Neural progenitor cell (in vitro differentiated cells): ENCODE measurements around the gene MYL11.

Experiments
- EZH2 ChIP-seq: fragments of 200-600 bp; sonication (generic); IDR thresholded peaks from 2 replicates; pipeline ENCODE4 v1.6.1; 2017; ENCODE audit warnings: antibody characterized with exemption, mild to moderate bottlenecking, moderate library complexity
- EZH2phosphoT487 ChIP-seq: fragments of 200-600 bp; sonication (generic); IDR thresholded peaks from 2 replicates; pipeline ENCODE4 v1.6.1; 2017; ENCODE audit warnings: antibody characterized with exemption
- TF ChIP-seq, protein P1 (sequence below): fragments of 200-600 bp; sonication (generic); IDR thresholded peaks from 2 replicates; pipeline ENCODE4 v1.5.1; 2017; ENCODE audit warnings: antibody characterized with exemption, mild to moderate bottlenecking

DNA sequence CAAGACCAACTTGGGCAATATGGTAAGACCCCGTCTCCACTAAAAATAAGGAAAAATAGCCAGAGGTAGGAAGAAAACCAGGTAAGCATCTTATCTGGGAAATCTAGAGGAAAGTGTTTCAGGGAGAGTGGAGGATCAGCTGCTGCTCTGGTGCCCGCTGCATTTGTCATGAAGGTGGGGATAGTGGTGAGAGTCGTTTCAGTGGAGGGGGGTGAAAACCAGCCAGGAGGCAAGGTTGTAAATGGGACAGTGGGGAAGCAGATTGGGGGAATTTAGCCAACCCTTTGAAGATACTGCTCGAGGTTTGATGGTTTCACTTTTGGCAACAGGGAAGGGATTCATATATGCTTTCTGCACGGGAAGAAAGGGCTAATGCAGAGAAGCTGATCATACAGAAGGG is 46.4 kb downstream of the MYL11 start:
- TF ChIP-seq, protein P1, sequence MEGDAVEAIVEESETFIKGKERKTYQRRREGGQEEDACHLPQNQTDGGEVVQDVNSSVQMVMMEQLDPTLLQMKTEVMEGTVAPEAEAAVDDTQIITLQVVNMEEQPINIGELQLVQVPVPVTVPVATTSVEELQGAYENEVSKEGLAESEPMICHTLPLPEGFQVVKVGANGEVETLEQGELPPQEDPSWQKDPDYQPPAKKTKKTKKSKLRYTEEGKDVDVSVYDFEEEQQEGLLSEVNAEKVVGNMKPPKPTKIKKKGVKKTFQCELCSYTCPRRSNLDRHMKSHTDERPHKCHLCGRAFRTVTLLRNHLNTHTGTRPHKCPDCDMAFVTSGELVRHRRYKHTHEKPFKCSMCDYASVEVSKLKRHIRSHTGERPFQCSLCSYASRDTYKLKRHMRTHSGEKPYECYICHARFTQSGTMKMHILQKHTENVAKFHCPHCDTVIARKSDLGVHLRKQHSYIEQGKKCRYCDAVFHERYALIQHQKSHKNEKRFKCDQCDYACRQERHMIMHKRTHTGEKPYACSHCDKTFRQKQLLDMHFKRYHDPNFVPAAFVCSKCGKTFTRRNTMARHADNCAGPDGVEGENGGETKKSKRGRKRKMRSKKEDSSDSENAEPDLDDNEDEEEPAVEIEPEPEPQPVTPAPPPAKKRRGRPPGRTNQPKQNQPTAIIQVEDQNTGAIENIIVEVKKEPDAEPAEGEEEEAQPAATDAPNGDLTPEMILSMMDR, result no peak
- TF ChIP-seq EZH2 (no peak), EZH2phosphoT487 (no peak)
